ENCODE measurements around the gene SAMHD1. TPM values are rescaled to one million over a fixed set of nuclear protein-coding genes. Genes with fewer than 3 reads are reported as not detected.
"Not testable (repeated sequence)": the region's sequence is repeated elsewhere in the genome, so short reads cannot be mapped to it uniquely, and the experiment has no call there.

SAMHD1 gene
- total RNA-seq: 10 to 100 TPM; 29.9 to 33.5 TPM

- Mint-ChIP-seq H3K27me3 (ENCODE audit: low read depth) (no peaks in the 10 kb centered on the region), H3K4me1 (ENCODE audit: low read depth) (peaks cover 39% of the 10 kb centered on the region), H3K4me3 (peak within 1 kb of the TSS; percentile 96), H3K36me3 (ENCODE audit: low read depth) (peaks cover 8% of the 10 kb centered on the region), H3K9me3 (no peaks in the 10 kb centered on the region), H3K27ac (peak within 1 kb of the TSS; percentile 92)
- peak; percentile 89 for DNase-seq
- intact Hi-C loops (cut with micrococcal nuclease): loop anchor here (2.0 to 5.0 kb wide), 2 partner anchors 146 to 227 kb away; partner anchors contain the start of genes MROH8, RBL1 and RPN2
- CTCF ChIA-PET: no interaction called here
Measured at GRCh38 chr20:36951198-36951978, at the start of gene SAMHD1. SAMHD1 (minus strand) TSS chr20:36951708; CDS start chr20:36951643, 65 bp downstream.

- H3K27me3 Mint-ChIP-seq (ENCODE audit: low read depth); H3K27ac Mint-ChIP-seq; intact Hi-C loops (cut with micrococcal nuclease): not testable (repeated sequence)
Measured at GRCh38 chr20:37000171-37000570, 48.7 kb upstream of the SAMHD1 start.

GRCh38 chr20:36998652-36999051, 47.1 kb upstream of the SAMHD1 start:
- Mint-ChIP-seq H3K4me1 (ENCODE audit: low read depth) (peaks cover 14% of the 10 kb centered on the region), H3K27ac (peak overlapping the region; percentile 80), H3K9me3 (peaks cover 1% of the 10 kb centered on the region), H3K36me3 (ENCODE audit: low read depth) (peaks cover 51% of the 10 kb centered on the region), H3K4me3 (no peak overlapping the region), H3K27me3 (ENCODE audit: low read depth) (no peaks in the 10 kb centered on the region)
- CTCF ChIA-PET: interaction anchor here (0.6 kb wide), 1 partner anchor 287 kb away, joined by 7 read pairs; no protein-coding TSS in a partner anchor
- DNase-seq: no peak
- intact Hi-C loops (cut with micrococcal nuclease): no loop called here

More at GRCh38 chr20:37000171-37000570, 48.7 kb upstream of the SAMHD1 start:
- DNase-seq, H3K9me3 Mint-ChIP-seq, H3K4me3 Mint-ChIP-seq, CTCF ChIA-PET: not testable (repeated sequence)
- Mint-ChIP-seq H3K4me1 (ENCODE audit: low read depth) (peaks cover 12% of the 10 kb centered on the region), H3K36me3 (ENCODE audit: low read depth) (peaks cover 42% of the 10 kb centered on the region)

DNA sequence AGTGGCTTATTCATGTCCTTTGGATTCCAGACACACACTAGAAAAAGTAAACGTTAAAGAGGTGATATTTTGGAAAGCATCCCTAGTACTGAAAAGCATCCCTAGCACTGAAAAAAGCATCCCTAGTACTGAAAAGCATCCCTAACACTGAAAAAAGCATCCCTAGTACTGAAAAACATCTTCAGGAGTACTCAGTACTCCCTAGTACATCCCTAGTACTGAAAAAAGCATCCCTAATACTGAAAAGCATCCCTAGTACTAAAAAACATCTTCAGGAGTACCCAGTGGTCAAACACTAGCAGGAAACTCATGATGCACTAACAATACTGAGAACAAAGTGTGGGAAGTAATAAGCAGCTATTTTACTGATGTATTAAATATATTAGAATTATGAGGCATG, 45.6 kb upstream of the SAMHD1 start:
- CTCF ChIA-PET: no interaction called here
- H3K27me3 Mint-ChIP-seq (ENCODE audit: low read depth): no peaks in the 10 kb centered on the region
- H3K27ac Mint-ChIP-seq: no peak overlapping the region
- peaks cover 8% of the 10 kb centered on the region for H3K9me3 Mint-ChIP-seq
- no peak overlapping the region for H3K4me3 Mint-ChIP-seq
- H3K4me1 Mint-ChIP-seq (ENCODE audit: low read depth): peaks cover 14% of the 10 kb centered on the region
- no peak for DNase-seq
- peaks cover 45% of the 10 kb centered on the region for H3K36me3 Mint-ChIP-seq (ENCODE audit: low read depth)
- intact Hi-C loops (cut with micrococcal nuclease): no loop called here

DNA sequence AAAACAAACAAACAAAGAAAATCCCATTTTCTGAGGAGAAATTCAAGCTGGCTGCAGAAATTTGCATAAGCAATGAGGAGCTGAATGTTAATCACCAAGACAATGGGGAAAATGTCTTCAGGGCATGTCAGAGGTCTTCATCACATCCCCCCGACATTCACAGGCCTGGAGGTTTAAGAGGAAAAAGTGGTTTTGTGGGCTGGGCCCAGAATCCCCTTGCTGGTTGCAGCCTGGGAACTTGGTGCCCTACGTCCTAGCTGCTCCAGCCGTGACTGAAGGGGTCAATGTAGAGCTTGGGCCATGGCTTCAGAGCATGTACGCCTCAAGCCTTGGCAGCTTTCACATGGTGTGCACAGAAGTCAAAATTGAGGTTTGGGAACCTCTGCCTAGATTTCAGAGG, 42.7 kb upstream of the SAMHD1 start:
- Mint-ChIP-seq H3K4me1 (ENCODE audit: low read depth) (peaks cover 28% of the 10 kb centered on the region), H3K36me3 (ENCODE audit: low read depth) (peaks cover 44% of the 10 kb centered on the region)
- H3K4me3 Mint-ChIP-seq; H3K27ac Mint-ChIP-seq; intact Hi-C loops (cut with micrococcal nuclease); H3K27me3 Mint-ChIP-seq (ENCODE audit: low read depth); DNase-seq; H3K9me3 Mint-ChIP-seq: not testable (repeated sequence)
- CTCF ChIA-PET: interaction anchor here (1.3 kb wide), 1 partner anchor 14 kb away, joined by 7 read pairs; no protein-coding TSS in a partner anchor

GRCh38 chr20:36992802-36993334, 41.4 kb upstream of the SAMHD1 start:
- H3K36me3 Mint-ChIP-seq (ENCODE audit: low read depth): peaks cover 43% of the 10 kb centered on the region
- H3K27me3 Mint-ChIP-seq (ENCODE audit: low read depth): no peaks in the 10 kb centered on the region
- H3K4me3 Mint-ChIP-seq: no peak overlapping the region
- H3K4me1 Mint-ChIP-seq (ENCODE audit: low read depth): peaks cover 33% of the 10 kb centered on the region
- DNase-seq: no peak
- CTCF ChIA-PET: interaction anchor here (0.9 kb wide), 1 partner anchor 9 kb away, joined by 6 read pairs; no protein-coding TSS in a partner anchor
- peaks cover 8% of the 10 kb centered on the region for H3K9me3 Mint-ChIP-seq
- H3K27ac Mint-ChIP-seq: no peak overlapping the region
- intact Hi-C loops (cut with micrococcal nuclease): no loop called here

DNA sequence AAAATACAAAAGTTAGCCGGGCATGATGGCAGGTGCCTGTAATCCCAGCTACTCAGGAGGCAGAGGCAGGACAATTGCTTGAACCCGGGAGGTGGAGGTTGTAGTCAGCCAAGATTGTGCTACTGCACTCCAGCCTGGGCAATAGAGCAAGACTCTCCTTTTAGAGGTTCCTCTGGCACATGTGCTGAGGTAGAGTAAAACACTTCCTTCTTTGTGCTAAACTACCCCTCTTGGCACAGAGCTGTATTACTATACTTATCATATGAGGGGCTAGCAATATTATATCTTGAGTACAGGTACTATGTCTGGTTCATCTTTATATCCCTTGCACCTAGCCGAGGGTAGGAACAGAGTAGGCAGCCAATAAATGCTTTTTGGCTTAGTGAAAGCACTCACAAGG, 40.2 kb upstream of the SAMHD1 start:
- no peak overlapping the region for H3K4me3 Mint-ChIP-seq
- H3K27ac Mint-ChIP-seq: no peak overlapping the region
- DNase-seq: no peak
- peaks cover 38% of the 10 kb centered on the region for H3K36me3 Mint-ChIP-seq (ENCODE audit: low read depth)
- H3K4me1 Mint-ChIP-seq (ENCODE audit: low read depth): peaks cover 35% of the 10 kb centered on the region
- H3K27me3 Mint-ChIP-seq (ENCODE audit: low read depth): no peaks in the 10 kb centered on the region
- CTCF ChIA-PET: interaction anchor here (0.9 kb wide), 1 partner anchor 8 kb away, joined by 6 read pairs; no protein-coding TSS in a partner anchor
- peaks cover 8% of the 10 kb centered on the region for H3K9me3 Mint-ChIP-seq
- intact Hi-C loops (cut with micrococcal nuclease): no loop called here

DNA sequence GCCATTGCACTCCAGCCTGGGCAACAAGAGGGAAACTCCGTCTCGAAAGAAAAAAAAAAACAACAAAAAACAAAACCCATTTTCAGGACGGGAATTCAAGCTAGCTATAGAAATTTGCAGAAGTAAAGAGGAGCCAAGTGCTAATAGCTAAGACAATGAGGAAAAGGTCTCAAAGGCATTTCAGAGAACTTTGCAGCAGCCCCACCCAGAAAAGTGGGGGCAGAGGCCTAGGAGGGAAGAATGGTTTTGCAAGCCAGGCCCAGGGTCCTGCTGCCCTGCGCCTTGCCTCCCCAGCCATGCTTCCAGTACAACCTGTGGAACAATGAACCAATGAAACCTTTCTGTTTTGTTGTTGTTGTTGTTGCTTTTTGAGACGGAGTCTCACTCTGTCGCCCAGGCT, 38.3 kb upstream of the SAMHD1 start:
- no peaks in the 10 kb centered on the region for H3K27me3 Mint-ChIP-seq (ENCODE audit: low read depth)
- peaks cover 35% of the 10 kb centered on the region for H3K4me1 Mint-ChIP-seq (ENCODE audit: low read depth)
- H3K9me3 Mint-ChIP-seq: peaks cover 7% of the 10 kb centered on the region
- H3K4me3 Mint-ChIP-seq: no peak overlapping the region
- peaks cover 25% of the 10 kb centered on the region for H3K36me3 Mint-ChIP-seq (ENCODE audit: low read depth)
- H3K27ac Mint-ChIP-seq: peak overlapping the region; percentile 0
- CTCF ChIA-PET: no interaction called here
- intact Hi-C loops (cut with micrococcal nuclease): no loop called here
- DNase-seq: no peak

DNA sequence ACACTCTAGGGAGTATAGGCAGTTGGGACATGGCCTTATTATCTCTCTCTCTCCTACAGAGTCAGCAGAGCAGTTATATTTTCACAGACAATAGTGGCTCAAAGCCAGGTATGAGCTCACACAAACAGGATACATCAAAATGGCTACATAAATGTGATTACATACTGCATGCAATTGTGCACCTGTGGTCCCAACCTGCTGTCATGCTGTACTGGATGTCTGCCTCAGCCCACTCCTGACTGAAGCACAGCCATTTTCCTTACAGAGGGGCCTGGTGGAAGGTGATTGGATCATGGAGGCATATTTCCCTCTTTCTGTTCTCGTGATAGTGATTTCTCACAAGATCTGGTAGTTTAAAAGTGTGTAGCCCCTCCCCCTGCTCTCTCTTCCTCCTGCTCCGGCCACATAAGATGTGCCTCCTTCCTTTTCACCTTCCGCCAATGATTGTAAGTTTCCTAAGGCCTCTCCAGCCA, 37.0 kb upstream of the SAMHD1 start:
- no peaks in the 10 kb centered on the region for H3K27me3 Mint-ChIP-seq (ENCODE audit: low read depth)
- peaks cover 16% of the 10 kb centered on the region for H3K36me3 Mint-ChIP-seq (ENCODE audit: low read depth)
- DNase-seq: peak; percentile 58
- peak overlapping the region; percentile 69 for H3K27ac Mint-ChIP-seq
- peaks cover 7% of the 10 kb centered on the region for H3K9me3 Mint-ChIP-seq
- intact Hi-C loops (cut with micrococcal nuclease): no loop called here
- peak overlapping the region; percentile 5 for H3K4me3 Mint-ChIP-seq
- H3K4me1 Mint-ChIP-seq (ENCODE audit: low read depth): peaks cover 35% of the 10 kb centered on the region
- CTCF ChIA-PET: no interaction called here

GRCh38 chr20:36984257-36984638, 32.7 kb upstream of the SAMHD1 start:
- Mint-ChIP-seq H3K9me3 (no peaks in the 10 kb centered on the region), H3K27me3 (ENCODE audit: low read depth) (no peaks in the 10 kb centered on the region), H3K27ac (no peak overlapping the region), H3K4me3 (no peak overlapping the region), H3K36me3 (ENCODE audit: low read depth) (peaks cover 7% of the 10 kb centered on the region), H3K4me1 (ENCODE audit: low read depth) (peaks cover 20% of the 10 kb centered on the region)
- CTCF ChIA-PET: interaction anchor here (0.6 to 0.8 kb wide), 2 partner anchors 8 to 113 kb away, joined by 3 to 6 read pairs; no protein-coding TSS in a partner anchor
- intact Hi-C loops (cut with micrococcal nuclease): no loop called here
- DNase-seq: no peak

GRCh38 chr20:36975099-36975818, 23.8 kb upstream of the SAMHD1 start:
- Mint-ChIP-seq H3K27me3 (ENCODE audit: low read depth) (no peaks in the 10 kb centered on the region), H3K9me3 (no peaks in the 10 kb centered on the region), H3K27ac (peak overlapping the region; percentile 59), H3K4me3 (no peak overlapping the region), H3K36me3 (ENCODE audit: low read depth) (no peaks in the 10 kb centered on the region), H3K4me1 (ENCODE audit: low read depth) (peaks cover 41% of the 10 kb centered on the region)
- intact Hi-C loops (cut with micrococcal nuclease): no loop called here
- peak; percentile 69 for DNase-seq
- CTCF ChIA-PET: interaction anchor here (1.2 kb wide), 1 partner anchor 54 kb away, joined by 3 read pairs; no protein-coding TSS in a partner anchor

- Mint-ChIP-seq H3K9me3 (no peaks in the 10 kb centered on the region), H3K4me1 (ENCODE audit: low read depth) (peaks cover 47% of the 10 kb centered on the region), H3K27me3 (ENCODE audit: low read depth) (no peaks in the 10 kb centered on the region), H3K4me3 (no peak overlapping the region), H3K27ac (peak overlapping the region; percentile 36), H3K36me3 (ENCODE audit: low read depth) (peaks cover 2% of the 10 kb centered on the region)
- intact Hi-C loops (cut with micrococcal nuclease): loop anchor here (5.0 kb wide), 2 partner anchors 37 to 123 kb away; partner anchors contain the start of gene RBL1
- DNase-seq: peak; percentile 26
- CTCF ChIA-PET: interaction anchor here (1.2 kb wide), 1 partner anchor 54 kb away, joined by 3 read pairs; no protein-coding TSS in a partner anchor
Measured at GRCh38 chr20:36974660-36975059, 23.2 kb upstream of the SAMHD1 start.

Data from activated naive CD4-positive, alpha-beta T cell treated with anti-CD3 and anti-CD28 coated beads for 36 hours (primary cell).